OCI-LY7 (cell line): Measurements from ENCODE around the gene ZBED1.

Source experiments
- CTCF ChIP-seq: fragments of 200-600 bp; sonication (generic); conservative IDR thresholded peaks from 2 replicates; pipeline ENCODE4 v1.5.1; 2014; ENCODE audit warnings: mild to moderate bottlenecking, antibody characterized with exemption, low read length, moderate library complexity, mixed read lengths
- EZH2phosphoT487 ChIP-seq: fragments of 200-600 bp; sonication (generic); IDR thresholded peaks from 2 replicates; pipeline ENCODE4 v1.6.1; 2018; ENCODE audit warnings: low read depth, borderline replicate concordance, mild to moderate bottlenecking, mixed run types, antibody characterized with exemption, low read length, moderate library complexity, mixed read lengths

GRCh38 chrX:2471641-2472040 is 29.1 kb downstream of the ZBED1 start:
- TF ChIP-seq CTCF = no peak
- TF ChIP-seq EZH2phosphoT487 = no peak
